GM19455 (cell line): ENCODE data around the gene PSMG4.
A peak's percentile ranks its signal among the peaks of the same experiment; 100 is the strongest.

Experiments used
- ATAC-seq: cut with Tn5 transposase; IDR thresholded peaks from one replicate; pipeline ENCODE4 v1.9.1; 2021; ENCODE audit not compliant: unreplicated experiment

The PSMG4 gene

GRCh38 chr6:3250231-3250675, 8.5 kb upstream of the PSMG4 start:
- ATAC-seq, result no peak

- ATAC-seq, result peak; percentile 78
Measured at GRCh38 chr6:3251462-3252314, 7.1 kb upstream of the PSMG4 start.

GRCh38 chr6:3252369-3252768, 6.4 kb upstream of the PSMG4 start:
- ATAC-seq, result no peak

- ATAC-seq, result no peak
Measured at GRCh38 chr6:3252861-3253596, 5.7 kb upstream of the PSMG4 start.

- no peak for ATAC-seq
Measured at GRCh38 chr6:3253597-3253961, 5.2 kb upstream of the PSMG4 start.

GRCh38 chr6:3258201-3258600, 546 bp upstream of the PSMG4 start:
- no peak for ATAC-seq

- peak; percentile 31 for ATAC-seq
Measured at GRCh38 chr6:3259491-3259958, 778 bp downstream of the PSMG4 start.

- no peak for ATAC-seq
Measured at GRCh38 chr6:3260296-3260695, 1.5 kb downstream of the PSMG4 start.

GRCh38 chr6:3260772-3261517, 2.2 kb downstream of the PSMG4 start:
- ATAC-seq, result no peak

- ATAC-seq, result no peak
Measured at GRCh38 chr6:3261518-3261820, 2.7 kb downstream of the PSMG4 start.

GRCh38 chr6:3261921-3262320, 3.2 kb downstream of the PSMG4 start:
- ATAC-seq, result no peak

GRCh38 chr6:3263096-3263495, 4.3 kb downstream of the PSMG4 start:
- ATAC-seq, result no peak

GRCh38 chr6:3264356-3264755, 5.6 kb downstream of the PSMG4 start:
- ATAC-seq, result no peak

GRCh38 chr6:3265671-3266070, 6.9 kb downstream of the PSMG4 start:
- no peak for ATAC-seq

- ATAC-seq, result no peak
Measured at GRCh38 chr6:3266170-3266569, 7.4 kb downstream of the PSMG4 start.

- ATAC-seq, result no peak
Measured at GRCh38 chr6:3267162-3267561, 8.4 kb downstream of the PSMG4 start.

- ATAC-seq, result no peak
Measured at GRCh38 chr6:3268680-3269079, 9.9 kb downstream of the PSMG4 start.

GRCh38 chr6:3269281-3269975, 10.7 kb downstream of the PSMG4 start:
- no peak for ATAC-seq

- ATAC-seq, result no peak
Measured at GRCh38 chr6:3270258-3270657, 11.5 kb downstream of the PSMG4 start.

- ATAC-seq, result no peak
Measured at GRCh38 chr6:3271756-3272155, 13.0 kb downstream of the PSMG4 start.

GRCh38 chr6:3272911-3273547, 14.3 kb downstream of the PSMG4 start:
- ATAC-seq, result no peak
